T-helper 17 cell (primary cell): ENCODE data around the gene FST. TPM values are rescaled to one million over a fixed set of nuclear protein-coding genes. Genes with fewer than 3 reads are reported as not detected.
A peak's percentile ranks its signal among the peaks of the same experiment; 100 is the strongest.

Source experiments
- ATAC-seq: fragments of 150-1000 bp; cut with Tn5 transposase; 2 replicates; pipeline ENCODE4 v1.10.0; 2021; ENCODE audit warnings: mild to moderate bottlenecking, moderate library complexity
- DNase-seq, 3 donors: peaks; one replicate each; pipeline versions ENCODE4 v3.0.0 to v3.0.0-alpha.2; 2020 to 2021
- H3K9me3 ChIP-seq: one replicate; pipeline ENCODE4 v1.7.0; 2013; ENCODE audit warnings: low read length, mild to moderate bottlenecking; ENCODE audit not compliant: control insufficient read depth, poor library complexity, severe bottlenecking
- H3K27ac Mint-ChIP-seq: one replicate; pipeline ENCODE4 v1.8.0; 2022; ENCODE audit warnings: mild to moderate bottlenecking, moderate library complexity, mixed read lengths
- H3K27me3 Mint-ChIP-seq: one replicate; pipeline ENCODE4 v1.8.0; 2022; ENCODE audit warnings: mixed read lengths
- H3K36me3 Mint-ChIP-seq: one replicate; pipeline ENCODE4 v1.8.0; 2022; ENCODE audit warnings: low read depth, mixed read lengths
- H3K4me1 Mint-ChIP-seq: one replicate; pipeline ENCODE4 v1.8.0; 2022; ENCODE audit warnings: mild to moderate bottlenecking, mixed read lengths
- H3K4me3 Mint-ChIP-seq: one replicate; pipeline ENCODE4 v1.8.0; 2022; ENCODE audit warnings: mild to moderate bottlenecking, moderate library complexity, mixed read lengths
- total RNA-seq, 4 donors: library from RNA in 2 of 4; stranded (reverse) in 2 of 4; gene quantifications; one replicate each; pipeline ENCODE4 v1.2.3 and lab custom pipeline; 2022 to 2026

Gene FST
- total RNA-seq, 2 donors from 2014 or later: 0.73 TPM; not detected in 1

- Mint-ChIP-seq H3K4me1 (peaks cover 3% of the 10 kb centered on the region), H3K36me3 (no peaks in the 10 kb centered on the region), H3K27me3 (peaks cover 43% of the 10 kb centered on the region), H3K27ac (no peak overlapping the region), H3K4me3 (no peak overlapping the region)
- H3K9me3 ChIP-seq: no peaks in the 10 kb centered on the region
- DNase-seq (no peak), ATAC-seq (no peak)
Observed at GRCh38 chr5:53454719-53455000, 25.8 kb upstream of the FST start.

DNA sequence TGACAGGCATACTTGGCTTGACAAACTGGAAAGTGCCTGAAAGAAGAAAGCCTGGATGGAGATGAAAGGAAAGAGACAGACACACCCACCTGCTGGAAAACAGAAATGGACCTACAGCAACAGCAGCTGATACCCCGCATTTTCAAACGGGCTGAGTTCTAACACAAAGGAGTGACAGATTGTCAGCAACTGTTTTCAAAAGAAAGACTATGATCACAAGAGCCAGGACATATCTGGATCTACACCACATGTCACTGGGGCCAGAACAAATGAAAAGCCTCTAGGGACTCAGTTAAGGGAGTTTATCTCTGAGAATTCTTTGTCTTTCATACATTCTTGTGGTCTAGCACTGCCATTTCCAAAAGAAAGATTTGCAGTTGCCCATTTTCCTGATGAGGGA is 24.1 kb upstream of the FST start:
- Mint-ChIP-seq H3K4me3 (no peak overlapping the region), H3K4me1 (no peaks in the 10 kb centered on the region), H3K36me3 (no peaks in the 10 kb centered on the region), H3K27ac (no peak overlapping the region), H3K27me3 (peaks cover 30% of the 10 kb centered on the region)
- ATAC-seq (no peak), DNase-seq (no peak)
- no peaks in the 10 kb centered on the region for H3K9me3 ChIP-seq

DNA sequence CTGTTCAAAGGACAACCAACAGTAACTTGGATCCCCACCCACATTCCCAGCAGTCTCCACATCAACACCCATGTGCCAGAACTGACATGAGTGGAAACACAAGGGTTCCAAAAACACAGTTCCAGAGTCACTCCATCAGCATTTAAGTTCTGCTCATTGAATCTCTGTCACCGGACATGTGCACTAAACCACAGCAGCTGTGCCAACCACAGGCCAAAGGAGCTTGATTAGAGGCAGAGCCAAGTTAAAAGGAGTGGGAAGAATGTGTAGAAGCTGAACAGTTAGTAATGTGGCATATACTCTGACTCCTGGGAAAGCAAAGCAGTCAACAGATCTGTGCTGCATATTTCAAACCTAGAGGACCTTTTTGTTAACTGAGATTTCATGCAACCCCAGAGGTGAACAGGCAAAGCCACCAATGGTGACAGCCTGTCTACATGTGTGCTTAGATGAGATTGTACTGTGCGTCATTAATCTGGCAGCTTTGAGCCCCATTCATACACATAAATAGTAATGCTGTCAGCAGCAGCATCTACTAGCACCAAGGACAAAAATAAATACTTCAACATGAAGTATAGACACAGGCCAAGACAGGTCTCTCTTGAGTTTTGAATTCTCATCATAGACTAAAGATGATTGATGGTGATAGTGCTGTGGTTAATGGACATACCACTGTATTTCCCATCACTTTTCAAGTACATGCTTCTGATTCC is 16.4 kb upstream of the FST start:
- DNase-seq: no peak
- Mint-ChIP-seq H3K4me1 (no peaks in the 10 kb centered on the region), H3K4me3 (no peak overlapping the region), H3K27ac (no peak overlapping the region), H3K36me3 (peaks cover 3% of the 10 kb centered on the region), H3K27me3 (peaks cover 47% of the 10 kb centered on the region)
- H3K9me3 ChIP-seq: no peaks in the 10 kb centered on the region
- ATAC-seq: no peak

- H3K36me3 Mint-ChIP-seq: peaks cover 3% of the 10 kb centered on the region
- no peaks in the 10 kb centered on the region for H3K4me1 Mint-ChIP-seq
- peaks cover 48% of the 10 kb centered on the region for H3K27me3 Mint-ChIP-seq
- H3K9me3 ChIP-seq: no peaks in the 10 kb centered on the region
- DNase-seq (no peak), ATAC-seq (no peak)
- H3K4me3 Mint-ChIP-seq: no peak overlapping the region
- H3K27ac Mint-ChIP-seq: no peak overlapping the region
Observed at GRCh38 chr5:53464722-53465121, 15.7 kb upstream of the FST start.

DNA sequence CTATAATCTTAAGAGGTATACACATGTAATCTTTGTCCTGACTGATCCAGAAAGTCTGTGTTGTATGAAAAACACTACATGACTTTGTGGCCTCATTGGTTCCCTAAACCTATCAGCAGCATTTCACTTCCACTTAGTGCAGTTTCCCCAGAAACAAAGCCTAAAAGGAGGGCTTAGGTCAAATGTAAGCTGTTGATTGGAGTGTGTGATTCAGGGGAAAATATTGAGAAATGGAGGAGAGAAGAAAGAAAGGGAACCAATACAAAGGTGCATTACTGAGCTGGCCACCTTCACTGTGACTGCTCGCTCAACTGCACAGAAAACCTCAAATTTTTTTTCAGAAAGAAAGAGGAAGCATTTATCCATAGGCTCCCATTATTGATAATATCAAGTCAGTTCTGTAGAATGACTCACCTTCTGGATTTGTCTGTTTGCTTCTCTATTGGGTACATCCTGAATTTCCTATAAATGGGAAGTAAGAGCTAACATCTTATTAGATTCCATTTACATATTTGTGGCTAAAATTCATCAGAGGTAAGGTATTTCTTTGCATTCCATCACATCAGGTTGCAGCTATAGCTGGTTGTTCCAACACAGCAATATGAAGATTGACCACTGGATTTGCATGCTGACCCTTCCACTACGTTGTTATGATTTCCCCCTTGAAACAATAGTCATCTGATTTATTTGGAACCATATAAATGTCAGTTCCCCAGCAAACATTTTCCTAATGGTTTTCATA is 10.3 kb upstream of the FST start:
- no peaks in the 10 kb centered on the region for H3K4me1 Mint-ChIP-seq
- no peak overlapping the region for H3K4me3 Mint-ChIP-seq
- no peaks in the 10 kb centered on the region for H3K36me3 Mint-ChIP-seq
- peaks cover 61% of the 10 kb centered on the region for H3K27me3 Mint-ChIP-seq
- DNase-seq (no peak), ATAC-seq (no peak)
- no peaks in the 10 kb centered on the region for H3K9me3 ChIP-seq
- no peak overlapping the region for H3K27ac Mint-ChIP-seq

GRCh38 chr5:53472279-53472678 is 8.2 kb upstream of the FST start:
- Mint-ChIP-seq H3K4me3 (no peak overlapping the region), H3K27me3 (peaks cover 71% of the 10 kb centered on the region), H3K27ac (no peak overlapping the region), H3K4me1 (no peaks in the 10 kb centered on the region), H3K36me3 (no peaks in the 10 kb centered on the region)
- no peaks in the 10 kb centered on the region for H3K9me3 ChIP-seq
- no peak for DNase-seq
- ATAC-seq: no peak

DNA sequence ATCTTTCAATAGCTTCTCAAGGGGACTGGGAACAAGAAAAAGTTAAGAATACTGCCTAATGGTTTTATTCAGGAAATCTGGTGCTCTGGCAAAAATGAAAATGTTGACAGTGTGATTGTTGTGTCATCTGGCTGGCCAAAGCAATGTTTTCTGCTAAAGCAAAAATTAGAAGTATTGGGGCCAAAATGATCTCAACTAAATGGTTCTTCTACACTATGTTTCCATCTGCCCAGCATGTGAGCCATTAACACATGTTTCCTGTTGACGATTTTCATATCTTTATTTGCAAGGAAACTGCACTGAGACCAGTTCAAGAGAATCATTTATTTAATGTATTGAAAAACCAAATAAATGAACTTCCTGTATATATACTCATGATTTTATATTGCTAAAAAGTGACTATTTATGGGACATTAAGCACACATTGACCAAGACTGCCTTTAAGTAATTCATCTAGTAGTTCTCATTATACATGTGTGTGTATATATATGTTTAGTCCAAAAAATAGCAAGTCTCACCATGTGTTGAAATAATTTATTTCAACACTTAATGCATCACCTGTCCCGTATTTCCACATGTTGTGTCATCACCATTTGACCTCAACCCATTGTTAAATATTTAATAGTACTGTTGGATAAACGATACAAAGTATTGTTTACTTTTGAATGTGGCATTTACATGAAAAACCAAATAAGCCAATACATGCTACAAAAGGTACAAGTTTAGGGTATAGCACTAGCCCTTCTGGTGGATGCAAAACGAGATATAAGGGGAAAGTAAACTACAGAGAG is 7.5 kb upstream of the FST start:
- no peaks in the 10 kb centered on the region for H3K9me3 ChIP-seq
- peaks cover 72% of the 10 kb centered on the region for H3K27me3 Mint-ChIP-seq
- H3K36me3 Mint-ChIP-seq: no peaks in the 10 kb centered on the region
- no peak overlapping the region for H3K27ac Mint-ChIP-seq
- DNase-seq (no peak), ATAC-seq (no peak)
- no peaks in the 10 kb centered on the region for H3K4me1 Mint-ChIP-seq
- H3K4me3 Mint-ChIP-seq: no peak overlapping the region

- DNase-seq: no peak
- H3K27me3 Mint-ChIP-seq: peaks cover 78% of the 10 kb centered on the region
- peaks cover 4% of the 10 kb centered on the region for H3K4me1 Mint-ChIP-seq
- no peak overlapping the region for H3K27ac Mint-ChIP-seq
- no peaks in the 10 kb centered on the region for H3K9me3 ChIP-seq
- H3K36me3 Mint-ChIP-seq: peaks cover 2% of the 10 kb centered on the region
- H3K4me3 Mint-ChIP-seq: no peak overlapping the region
- no peak for ATAC-seq
Observed at GRCh38 chr5:53473633-53474032, 6.8 kb upstream of the FST start.

DNA sequence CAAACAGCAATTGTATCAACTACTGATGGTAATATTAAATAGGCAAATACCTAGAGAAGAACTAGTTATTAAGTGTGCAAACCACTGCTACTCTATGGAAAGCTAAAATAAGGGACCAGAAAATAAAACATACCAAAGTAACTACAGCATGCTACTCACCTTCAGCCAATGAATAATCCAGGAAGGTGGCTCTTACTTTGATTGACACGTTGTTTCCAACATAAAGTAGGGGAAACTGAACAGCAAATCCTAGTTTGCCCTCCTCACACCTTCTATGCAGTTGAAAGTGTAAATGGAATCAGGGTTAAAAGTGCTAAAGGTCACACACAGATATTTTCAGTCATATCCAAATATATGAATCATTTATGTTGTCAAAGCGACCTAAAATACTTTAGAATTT is 5.1 kb upstream of the FST start:
- H3K4me3 Mint-ChIP-seq: no peak overlapping the region
- peaks cover 6% of the 10 kb centered on the region for H3K36me3 Mint-ChIP-seq
- H3K9me3 ChIP-seq: no peaks in the 10 kb centered on the region
- H3K27me3 Mint-ChIP-seq: peaks cover 75% of the 10 kb centered on the region
- no peak for DNase-seq
- H3K4me1 Mint-ChIP-seq: peaks cover 11% of the 10 kb centered on the region
- no peak overlapping the region for H3K27ac Mint-ChIP-seq
- no peak for ATAC-seq

DNA sequence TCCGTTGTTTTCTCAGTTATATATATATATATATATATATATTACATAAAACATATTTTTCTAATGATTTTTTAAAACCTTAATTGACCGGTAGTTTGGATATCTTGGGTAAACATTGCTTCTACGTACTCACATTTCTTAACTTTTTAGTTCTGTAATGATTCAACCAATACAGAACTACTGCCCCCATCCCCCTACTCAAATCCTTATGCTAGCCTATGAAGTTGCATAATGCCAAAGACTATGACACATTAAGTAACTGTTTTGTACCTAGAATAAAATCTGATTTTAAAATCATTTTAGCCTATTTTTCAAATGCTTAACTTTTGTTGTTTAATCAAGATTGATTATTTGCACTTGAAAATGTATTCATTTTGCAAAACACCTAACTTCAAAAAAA is 4.4 kb upstream of the FST start:
- no peak overlapping the region for H3K4me3 Mint-ChIP-seq
- no peaks in the 10 kb centered on the region for H3K9me3 ChIP-seq
- H3K4me1 Mint-ChIP-seq: peaks cover 15% of the 10 kb centered on the region
- no peak for DNase-seq
- ATAC-seq: no peak
- peaks cover 9% of the 10 kb centered on the region for H3K36me3 Mint-ChIP-seq
- H3K27ac Mint-ChIP-seq: no peak overlapping the region
- H3K27me3 Mint-ChIP-seq: peaks cover 76% of the 10 kb centered on the region

DNA sequence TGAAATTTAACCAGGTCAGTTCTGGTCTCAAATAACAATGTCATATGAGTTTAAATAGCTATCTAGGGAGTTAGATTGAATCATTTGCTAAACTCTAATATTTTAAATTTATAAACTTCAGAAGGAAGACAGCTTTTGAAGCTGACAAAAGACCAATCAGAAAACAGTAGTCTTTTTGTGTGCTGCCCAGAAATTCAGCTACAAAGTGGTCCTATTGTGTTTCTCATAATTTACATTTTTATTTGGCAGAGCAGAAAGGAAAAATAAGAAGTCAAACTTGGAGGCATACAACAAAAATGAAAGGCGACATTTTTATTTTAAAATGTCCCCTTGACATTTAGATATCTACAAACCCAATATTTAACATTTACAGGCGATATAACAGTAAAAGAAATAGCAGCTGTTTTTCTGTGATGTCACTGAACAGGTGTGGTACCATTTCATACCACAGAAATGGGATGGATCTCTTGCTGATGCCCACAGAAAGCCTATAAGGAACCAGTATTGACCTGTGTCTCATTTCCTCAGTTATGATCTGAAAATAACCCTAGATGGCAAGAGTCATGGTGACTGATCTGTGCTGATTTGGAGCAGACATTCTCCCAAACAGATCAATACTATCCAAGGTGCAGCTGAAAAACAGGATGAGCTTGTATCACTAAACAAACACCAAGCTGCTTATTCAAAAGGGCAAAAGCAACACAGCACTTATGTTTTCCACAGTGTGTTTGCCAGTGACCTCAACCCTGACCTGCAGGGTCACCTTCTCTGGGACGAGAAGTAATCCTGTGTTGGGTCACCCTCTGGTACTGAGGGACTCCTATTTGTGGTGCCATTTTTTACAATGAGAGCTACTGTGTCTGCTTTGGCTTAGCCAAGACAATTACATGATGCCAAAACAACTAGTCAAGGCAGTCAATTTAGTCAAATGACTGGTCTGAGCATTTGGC is 3.6 kb upstream of the FST start:
- DNase-seq (no peak), ATAC-seq (no peak)
- no peak overlapping the region for H3K27ac Mint-ChIP-seq
- H3K4me3 Mint-ChIP-seq: no peak overlapping the region
- H3K4me1 Mint-ChIP-seq: peaks cover 16% of the 10 kb centered on the region
- peaks cover 75% of the 10 kb centered on the region for H3K27me3 Mint-ChIP-seq
- H3K9me3 ChIP-seq: no peaks in the 10 kb centered on the region
- H3K36me3 Mint-ChIP-seq: peaks cover 9% of the 10 kb centered on the region

GRCh38 chr5:53478411-53479044 is 1.9 kb upstream of the FST start:
- Mint-ChIP-seq H3K36me3 (peaks cover 12% of the 10 kb centered on the region), H3K4me3 (peak overlapping the region; percentile 98), H3K27me3 (peaks cover 72% of the 10 kb centered on the region), H3K4me1 (peaks cover 29% of the 10 kb centered on the region), H3K27ac (peak overlapping the region; percentile 16)
- DNase-seq (no peak), ATAC-seq (peak; percentile 31)
- no peaks in the 10 kb centered on the region for H3K9me3 ChIP-seq
